ENCODE data around the gene BRD3. TPM values are rescaled to one million over a fixed set of nuclear protein-coding genes. Genes with fewer than 3 reads are reported as not detected.

BRD3 gene
- total RNA-seq, 2 experiments from 2014 or later, result 36.6 to 37.2 TPM

- ChIA-PET POLR2A (no interaction called here), CTCF (no interaction called here)
Observed at GRCh38 chr9:133987946-133988665, 79.7 kb downstream of the BRD3 start.

GRCh38 chr9:133987446-133987788, 80.4 kb downstream of the BRD3 start:
- POLR2A ChIA-PET, result no interaction called here
- CTCF ChIA-PET, result no interaction called here

- ChIA-PET POLR2A (no interaction called here), CTCF (no interaction called here)
Observed at GRCh38 chr9:133986774-133987445, 80.9 kb downstream of the BRD3 start.

GRCh38 chr9:133986061-133986460, 81.8 kb downstream of the BRD3 start:
- CTCF ChIA-PET, result no interaction called here
- POLR2A ChIA-PET, result no interaction called here

GRCh38 chr9:133982971-133983720, 84.7 kb downstream of the BRD3 start:
- CTCF ChIA-PET, result interaction anchor here (1.2 kb wide), 1 partner anchor 13 kb away, joined by 3 read pairs; no protein-coding TSS in a partner anchor
- POLR2A ChIA-PET, result no interaction called here

GRCh38 chr9:133981958-133982681, 85.7 kb downstream of the BRD3 start:
- CTCF ChIA-PET, result no interaction called here
- POLR2A ChIA-PET, result no interaction called here

GRCh38 chr9:133981589-133981957, 86.3 kb downstream of the BRD3 start:
- CTCF ChIA-PET, result no interaction called here

GRCh38 chr9:133980864-133981588, 86.8 kb downstream of the BRD3 start:
- CTCF ChIA-PET, result no interaction called here

More at GRCh38 chr9:133981589-133981957, 86.3 kb downstream of the BRD3 start:
- POLR2A ChIA-PET, result no interaction called here

More at GRCh38 chr9:133980864-133981588, 86.8 kb downstream of the BRD3 start:
- POLR2A ChIA-PET, result no interaction called here

Other genes starting within 250 kb of the BRD3 start
- 1 to 10 TPM; 6.2 to 6.7 TPM for gene VAV2, start 75.7 kb downstream of the BRD3 start, total RNA-seq
- gene BRD3OS, start 42.5 kb downstream of the BRD3 start, total RNA-seq, result 10 to 100 TPM; 16.4 to 16.7 TPM
- 10 to 100 TPM; 62.9 to 63.6 TPM for gene WDR5, start 68.1 kb upstream of the BRD3 start, total RNA-seq
- 10 to 100 TPM; 22.3 to 30.5 TPM for gene RNU6ATAC, start 96.5 kb upstream of the BRD3 start, total RNA-seq